HG02571 (cell line): ENCODE measurements around the gene NFATC2.

Experiments
- ATAC-seq: cut with Tn5 transposase; IDR thresholded peaks from one replicate; pipeline ENCODE4 v1.9.1; 2021; ENCODE audit warnings: mild to moderate bottlenecking, moderate library complexity; ENCODE audit not compliant: unreplicated experiment

Gene NFATC2

DNA sequence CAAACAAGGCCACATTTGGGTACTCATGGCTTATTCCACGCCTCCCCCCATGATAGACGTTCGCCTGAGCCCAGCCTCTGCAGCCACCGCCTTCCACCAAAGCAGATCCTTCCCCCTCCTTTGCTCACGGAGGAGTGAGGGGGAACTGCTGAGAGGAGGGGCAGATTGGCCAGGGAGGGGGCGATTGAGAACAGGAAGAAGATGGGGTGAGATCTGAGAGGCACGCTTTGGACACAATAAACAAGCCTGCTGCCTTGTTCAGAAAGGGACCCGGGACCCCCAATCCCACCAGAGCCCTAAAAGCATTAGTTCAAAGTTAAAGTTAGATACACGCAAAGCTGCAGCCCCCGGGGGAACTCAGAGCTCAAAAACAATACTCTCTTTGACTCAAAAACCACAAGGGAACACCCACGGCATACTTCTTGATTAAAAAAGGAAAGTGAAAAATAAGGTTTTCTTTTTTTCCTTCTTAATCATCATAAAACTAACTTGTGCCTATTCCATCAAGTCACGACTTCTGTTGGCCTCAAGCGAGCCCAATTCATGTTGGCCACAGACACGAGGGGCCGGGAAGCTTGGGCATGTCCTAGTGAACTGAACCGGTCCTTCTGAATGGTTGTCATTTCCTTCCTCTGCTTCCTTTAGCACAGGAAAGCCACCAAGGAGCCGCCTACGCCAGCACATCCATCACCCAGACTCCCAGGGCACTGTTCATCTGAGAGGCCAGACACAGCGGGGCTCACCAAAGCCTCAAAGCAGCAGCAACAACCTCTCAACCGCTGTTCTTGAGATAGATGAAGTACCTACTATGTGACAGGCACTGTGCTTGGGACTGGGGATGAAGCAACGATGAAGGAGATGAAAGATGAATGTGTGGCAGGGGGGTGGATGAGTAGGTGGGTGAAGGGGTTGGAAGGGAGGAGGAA, 44.7 kb downstream of the NFATC2 start:
- ATAC-seq = no peak

- no peak for ATAC-seq
These were observed 45.6 kb downstream of the NFATC2 start for GRCh38 chr20:51496964-51497363.

DNA sequence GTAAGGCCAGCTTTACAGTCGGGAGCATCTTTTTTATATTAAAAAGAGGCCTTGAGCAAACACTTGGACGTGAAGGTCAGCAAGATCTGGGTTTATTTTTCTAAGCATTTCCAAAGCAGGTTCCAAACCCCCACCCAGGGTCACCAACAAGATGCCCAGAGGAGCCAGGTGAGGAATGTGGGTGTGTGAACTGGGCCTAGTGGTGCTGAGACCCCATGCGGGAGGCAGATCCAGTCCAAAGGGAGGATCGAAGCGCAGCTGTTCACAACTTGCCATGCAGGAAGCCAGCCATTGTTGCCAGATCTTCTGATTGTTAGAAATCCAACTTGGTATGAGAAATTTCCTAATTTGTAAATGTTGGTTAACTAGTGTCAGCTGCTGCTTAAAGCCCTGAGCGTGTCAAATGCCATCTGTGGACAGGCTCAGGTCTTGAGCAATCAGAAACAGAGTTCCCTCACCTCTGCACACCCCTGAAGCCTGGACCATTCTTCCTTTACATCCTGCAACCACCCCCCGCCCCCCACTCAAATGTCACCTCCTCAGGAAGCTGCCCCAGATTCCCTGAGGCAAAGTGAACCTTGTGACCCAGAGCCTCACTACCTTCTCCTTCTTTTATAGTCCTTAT, 46.5 kb downstream of the NFATC2 start:
- ATAC-seq = no peak

GRCh38 chr20:51495291-51495690, 47.2 kb downstream of the NFATC2 start:
- ATAC-seq = no peak

- ATAC-seq = no peak
These were observed 48.0 kb downstream of the NFATC2 start for GRCh38 chr20:51494241-51495110.

- ATAC-seq = no peak
These were observed 49.1 kb downstream of the NFATC2 start for GRCh38 chr20:51493346-51493791.

GRCh38 chr20:51492167-51493092, 50.1 kb downstream of the NFATC2 start:
- ATAC-seq = no peak

GRCh38 chr20:51491393-51491792, 51.1 kb downstream of the NFATC2 start:
- ATAC-seq = no peak

- no peak for ATAC-seq
These were observed 51.9 kb downstream of the NFATC2 start for GRCh38 chr20:51490635-51491034.

- ATAC-seq = no peak
These were observed 52.9 kb downstream of the NFATC2 start for GRCh38 chr20:51489611-51490010.

DNA sequence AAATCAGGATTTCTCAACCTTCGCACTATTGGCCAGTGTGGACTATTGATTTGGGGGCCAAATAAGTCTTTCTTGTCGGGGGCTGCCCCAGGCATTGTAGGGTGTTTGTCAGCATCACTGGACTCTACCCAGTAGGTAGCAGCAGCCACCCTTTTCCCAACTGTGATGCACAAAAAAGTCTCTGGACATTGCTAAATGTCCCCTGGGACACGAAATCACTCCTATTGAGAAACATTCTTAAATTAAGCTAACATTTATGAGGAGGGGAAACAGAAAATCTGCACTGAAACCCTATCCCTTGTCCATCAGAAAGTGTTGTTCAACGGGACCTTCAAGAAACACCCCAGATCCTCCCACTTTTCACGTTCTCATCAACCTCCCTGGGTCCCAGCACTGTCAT, 54.2 kb downstream of the NFATC2 start:
- ATAC-seq = no peak

DNA sequence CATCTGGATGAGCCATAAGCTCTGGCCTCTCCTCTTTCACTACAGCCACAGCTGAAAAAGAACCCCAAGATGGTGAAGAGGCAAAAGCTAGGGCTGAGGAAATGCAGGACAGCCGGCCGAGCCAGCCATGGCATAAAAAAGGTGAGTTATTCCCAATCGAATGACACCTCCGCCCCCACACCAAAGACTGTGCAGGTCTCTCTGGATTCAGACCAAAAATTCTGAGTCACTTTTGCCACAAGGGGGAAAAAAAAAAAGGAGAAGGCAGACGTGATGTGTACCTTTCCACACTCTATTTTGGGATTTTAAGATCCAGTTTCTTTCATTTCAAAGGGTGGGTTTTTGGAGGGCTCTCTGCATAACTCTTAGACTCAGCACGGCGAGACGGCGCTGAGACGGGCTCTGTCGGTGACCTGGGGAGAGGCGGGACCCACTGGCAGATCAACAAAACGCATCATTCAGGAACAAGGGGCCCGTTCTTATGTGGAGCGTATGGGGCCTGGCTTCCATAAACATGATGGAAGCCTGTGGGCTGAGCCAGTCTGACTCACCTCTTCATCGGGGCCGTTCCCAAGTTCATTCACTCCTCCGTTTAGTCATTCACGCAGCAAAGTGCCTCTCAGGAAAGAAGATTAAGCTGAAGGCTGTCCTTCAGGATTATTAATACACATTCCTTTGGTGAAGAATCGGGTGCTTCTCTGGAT, 54.8 kb downstream of the NFATC2 start:
- no peak for ATAC-seq

DNA sequence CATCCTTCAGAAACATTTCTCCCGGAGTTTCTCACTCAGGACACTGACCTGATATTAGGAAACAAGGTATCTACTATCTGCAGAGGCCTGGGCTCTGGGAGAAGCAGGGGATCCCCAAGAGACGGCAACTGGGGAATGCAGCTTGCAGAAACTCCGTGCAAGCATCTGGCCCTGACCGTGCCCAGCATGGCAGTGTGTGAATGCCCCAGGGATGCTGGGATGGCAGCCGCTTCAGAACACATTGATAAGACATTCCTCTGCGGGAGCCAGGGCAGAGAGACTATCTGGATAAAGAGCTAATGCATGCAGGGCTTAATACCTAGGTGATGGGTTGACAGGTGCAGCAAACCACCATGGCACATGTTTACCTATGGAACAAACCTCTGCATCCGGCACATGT, 55.4 kb downstream of the NFATC2 start:
- ATAC-seq = no peak

- no peak for ATAC-seq
These were observed 56.1 kb downstream of the NFATC2 start for GRCh38 chr20:51486197-51487005.

DNA sequence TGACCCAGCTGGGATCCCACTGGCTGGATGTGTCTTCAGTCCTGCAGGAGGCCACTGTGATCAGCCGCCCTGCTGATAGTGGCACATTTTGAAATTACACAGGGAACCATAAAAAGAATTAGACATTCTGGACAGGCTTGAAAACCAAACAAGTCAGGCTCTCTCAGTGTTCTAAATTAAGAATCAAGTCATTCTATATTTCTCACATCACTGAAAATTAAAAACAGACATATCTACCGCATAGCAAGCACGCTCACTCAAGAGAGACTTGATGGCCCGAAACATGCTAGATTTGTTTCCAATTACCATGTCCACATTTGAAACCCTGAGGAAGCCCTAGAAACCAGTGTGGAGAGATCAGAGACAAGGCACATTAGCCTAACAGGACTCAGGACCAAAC, 57.7 kb downstream of the NFATC2 start:
- no peak for ATAC-seq

- ATAC-seq = no peak
These were observed 58.2 kb downstream of the NFATC2 start for GRCh38 chr20:51484141-51484815.

DNA sequence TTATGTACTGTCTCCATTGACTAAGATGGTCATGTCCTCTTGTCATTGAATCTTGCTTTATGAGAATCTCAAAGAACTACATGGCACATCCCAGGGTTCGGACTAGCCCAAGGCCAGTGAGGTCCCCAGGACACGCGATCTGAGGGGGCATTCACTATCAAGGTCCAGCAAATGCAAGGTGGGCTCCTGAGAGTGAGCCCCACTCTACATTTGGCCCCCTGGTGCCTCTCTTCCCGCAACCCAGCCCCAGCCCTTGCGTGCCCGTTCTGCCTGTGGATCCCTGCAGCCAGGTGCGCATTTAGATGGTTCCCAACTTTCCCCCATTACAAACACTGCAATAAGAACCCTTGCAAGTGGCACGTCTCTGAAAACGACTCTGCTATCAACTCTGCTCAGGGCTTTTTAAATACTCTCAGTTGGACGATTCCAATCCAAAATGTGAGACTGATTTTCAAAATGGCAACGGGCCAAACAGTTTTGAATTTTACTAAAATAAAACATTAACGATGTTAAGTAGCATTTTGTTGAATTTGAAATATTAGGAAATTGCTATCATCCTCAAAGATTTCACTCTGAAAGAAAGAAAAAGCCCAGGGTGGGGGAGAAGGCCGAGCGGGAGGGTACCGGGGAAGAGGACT, 59.6 kb downstream of the NFATC2 start:
- ATAC-seq = no peak
